ENCODE results near the gene CEP131. TPM values are rescaled to one million over a fixed set of nuclear protein-coding genes. Genes with fewer than 3 reads are reported as not detected.
A peak's percentile ranks its signal among the peaks of the same experiment; 100 is the strongest.

CEP131 gene
- total and polyA plus RNA-seq, 2 of the 8 experiments (the other 6 are each of a cell fraction or from before 2014, with no cell fraction given) = 5.9 to 23.2 TPM

- TF ChIP-seq MAFK (IDR thresholded peaks at IDR 0.05; ENCODE audit: low read depth, low read length) (peak; percentile 28; the same call in 1 of the 2 replicates), SP4 (IDR thresholded peaks at IDR 0.05; ENCODE audit: low read length) (no peak)
- Histone ChIP-seq H2BK120ac (replicated peaks; ENCODE audit: low read depth, low read length) (no peak overlapping the region), H3K23ac (ENCODE audit: insufficient read length) (no peak overlapping the region), H2BK20ac (ENCODE audit: low read length) (no peak overlapping the region), H3K4me3 (ENCODE audit: extremely low read depth in 1 of 4, insufficient read depth in 2 of 4, low read depth in 3 of 4, low read length in 4 of 4) (no peak overlapping the region), H4K91ac (replicated peaks; ENCODE audit: insufficient read length, low read length) (no peak overlapping the region), H3K23me2 (ENCODE audit: low read depth, low read length) (peaks cover 3% of the 10 kb centered on the region; the same call in 1 of the 2 replicates), H2AK5ac (ENCODE audit: low read depth, low read length) (no peak overlapping the region), H2BK15ac (ENCODE audit: low read length) (no peak overlapping the region), H3K4ac (replicated peaks; ENCODE audit: insufficient read length, low read depth, low read length) (no peak overlapping the region), H2BK5ac (ENCODE audit: low read depth, low read length) (no peak overlapping the region), H2BK12ac (ENCODE audit: low read depth, low read length) (no peak overlapping the region), H3K79me2 (ENCODE audit: control insufficient read depth in 1 of 2, insufficient read depth in 2 of 2, low read length in 2 of 2) (no peaks in the 10 kb centered on the region), H3K27ac (ENCODE audit: low read depth, low read length) (no peak overlapping the region), H3K4me2 (ENCODE audit: insufficient read depth in 1 of 2, low read depth in 2 of 2, low read length in 2 of 2) (no peak overlapping the region), H3K9me3 (ENCODE audit: insufficient read depth in 2 of 2, low read depth in 1 of 2, low read length in 1 of 2) (no peaks in the 10 kb centered on the region), H4K20me1 (replicated peaks in 1 of 2; ENCODE audit: control insufficient read depth in 1 of 2, insufficient read depth in 2 of 2, low read length in 2 of 2) (peaks cover 0 to 11% of the 10 kb centered on the region in 2 experiments), H3K18ac (ENCODE audit: extremely low read depth, low read length) (no peak overlapping the region), H3K4me1 (replicated peaks in 1 of 4; ENCODE audit: control insufficient read depth in 3 of 4, insufficient read depth in 4 of 4, low read length in 3 of 4) (peaks cover 0 to 8% (median 1%) of the 10 kb centered on the region in 4 experiments; a peak in 2 of 7 replicates), H3K14ac (ENCODE audit: insufficient read length) (no peak overlapping the region), H3K27me3 (replicated peaks in 1 of 4; ENCODE audit: control insufficient read depth in 3 of 4, extremely low read depth in 1 of 4, insufficient read depth in 3 of 4, low read length in 3 of 4) (no peaks in the 10 kb centered on the region), H4K5ac (ENCODE audit: insufficient read length, low read depth, low read length) (no peak overlapping the region), H3K9ac (replicated peaks in 1 of 4; ENCODE audit: extremely low read depth in 1 of 4, low read depth in 3 of 4, low read length in 3 of 4) (no peak overlapping the region), H3K36me3 (ENCODE audit: control insufficient read depth in 2 of 4, insufficient read depth in 4 of 4, low read length in 3 of 4) (no peaks in the 10 kb centered on the region; a peak in 1 of 8 replicates), H3K79me1 (ENCODE audit: low read depth, low read length) (no peaks in the 10 kb centered on the region), H3K56ac (replicated peaks; ENCODE audit: insufficient read length, low read depth, low read length) (no peak overlapping the region), H2AFZ (ENCODE audit: low read length) (no peak overlapping the region), H4K8ac (ENCODE audit: extremely low read depth, insufficient read depth, low read length) (peak overlapping the region; percentile 57; the same call in 1 of the 2 replicates)
- FAIRE-seq (no peak), DNase-seq (ENCODE audit: low read depth in 1 of 2, low spot score in 2 of 2) (no peak)
- ChIA-PET CTCF (ENCODE audit: partially characterized antibody) (interaction anchor here (0.8 to 1.3 kb wide), 3 partner anchors 19 to 119 kb away, joined by 3 read pairs; no protein-coding TSS in a partner anchor), POLR2A (ENCODE audit: partially characterized antibody) (interaction anchor here (1.3 kb wide), 2 partner anchors 9 to 26 kb away, joined by 4 to 6 read pairs; partner anchors contain the start of genes CEP131, NDUFAF8 and TEPSIN)
- 96% methylated on average over 11 of the region's 16 CpGs; no CpG with 5 or more reads in 1 of the 2 experiments for WGBS, 2 experiments (ENCODE audit: extremely low coverage in 1 of 2, insufficient coverage in 1 of 2, insufficient read length in 1 of 2, insufficient replicate concordance in 2 of 2, low coverage in 1 of 2, low lambda C conversion rate in 2 of 2, missing lambda C conversion rate in 1 of 2)
Observed at GRCh38 chr17:81248649-81249048, 25.9 kb upstream of the CEP131 start.

All from H1 (cell line).